ENCODE data around the gene EAF1. TPM values are rescaled to one million over a fixed set of nuclear protein-coding genes. Genes with fewer than 3 reads are reported as not detected.

The EAF1 gene
- polyA plus RNA-seq, 1 donor from 2014 or later: 45.4 TPM

GRCh38 chr3:15380980-15381890 is 46.2 kb upstream of the EAF1 start:
- Histone ChIP-seq H3K4me3 (ENCODE audit: low read length) (no peak overlapping the region), H3K9me3 (ENCODE audit: low read length) (no peaks in the 10 kb centered on the region), H3K27me3 (ENCODE audit: insufficient read depth, low read depth, low read length) (no peaks in the 10 kb centered on the region), H3K36me3 (ENCODE audit: insufficient read depth, low read length) (no peaks in the 10 kb centered on the region), H3K27ac (ENCODE audit: low read length) (no peak overlapping the region), H3F3A (ENCODE audit: insufficient read depth, low read length, poor library complexity, severe bottlenecking) (no peaks in the 10 kb centered on the region), H3K9ac (ENCODE audit: low read length) (no peak overlapping the region), H2AFZ (ENCODE audit: low read depth, low read length) (no peak overlapping the region), H3K79me2 (replicated peaks; ENCODE audit: insufficient read depth, low read length) (no peaks in the 10 kb centered on the region), H3K4me2 (ENCODE audit: low read length) (no peak overlapping the region), H3K9me2 (ENCODE audit: insufficient read depth, low read length) (no peaks in the 10 kb centered on the region), H4K20me1 (ENCODE audit: insufficient read depth) (no peaks in the 10 kb centered on the region)
- no peak for TF ChIP-seq RAD21 (conservative IDR thresholded peaks at IDR 0.05)
- TF ChIP-seq CTCF (IDR thresholded peaks at IDR 0.05; ENCODE audit: poor library complexity, severe bottlenecking): no peak
- TF ChIP-seq MXI1 (conservative IDR thresholded peaks at IDR 0.05; ENCODE audit: poor library complexity, severe bottlenecking): no peak
- no peak for TF ChIP-seq EP300 (conservative IDR thresholded peaks at IDR 0.05; ENCODE audit: poor library complexity, severe bottlenecking)
- TF ChIP-seq REST (IDR thresholded peaks at IDR 0.05; ENCODE audit: borderline replicate concordance): no peak
- no peak for TF ChIP-seq EZH2 (IDR thresholded peaks at IDR 0.05; ENCODE audit: borderline replicate concordance, insufficient read depth, low read length, poor library complexity, severe bottlenecking)
- TF ChIP-seq SMC3 (conservative IDR thresholded peaks at IDR 0.05; ENCODE audit: poor library complexity): no peak
- TF ChIP-seq TAF1 (IDR thresholded peaks at IDR 0.05; ENCODE audit: low read depth): no peak
- no peak for TF ChIP-seq POLR2AphosphoS5 (IDR thresholded peaks at IDR 0.05)

GRCh38 chr3:15382405-15382923 is 44.9 kb upstream of the EAF1 start:
- Histone ChIP-seq H4K20me1 (ENCODE audit: insufficient read depth) (no peaks in the 10 kb centered on the region), H3F3A (ENCODE audit: insufficient read depth, low read length, poor library complexity, severe bottlenecking) (no peaks in the 10 kb centered on the region), H3K4me3 (ENCODE audit: low read length) (no peak overlapping the region), H3K27me3 (ENCODE audit: insufficient read depth, low read depth, low read length) (no peaks in the 10 kb centered on the region), H2AFZ (ENCODE audit: low read depth, low read length) (no peak overlapping the region), H3K79me2 (replicated peaks; ENCODE audit: insufficient read depth, low read length) (no peaks in the 10 kb centered on the region), H3K9me3 (ENCODE audit: low read length) (no peaks in the 10 kb centered on the region), H3K9ac (ENCODE audit: low read length) (no peak overlapping the region), H3K27ac (ENCODE audit: low read length) (no peak overlapping the region), H3K4me2 (ENCODE audit: low read length) (no peak overlapping the region), H3K36me3 (ENCODE audit: insufficient read depth, low read length) (no peaks in the 10 kb centered on the region), H3K9me2 (ENCODE audit: insufficient read depth, low read length) (no peaks in the 10 kb centered on the region)
- no peak for TF ChIP-seq REST (IDR thresholded peaks at IDR 0.05; ENCODE audit: borderline replicate concordance)
- TF ChIP-seq EZH2 (IDR thresholded peaks at IDR 0.05; ENCODE audit: borderline replicate concordance, insufficient read depth, low read length, poor library complexity, severe bottlenecking): no peak
- TF ChIP-seq POLR2AphosphoS5 (IDR thresholded peaks at IDR 0.05): no peak
- TF ChIP-seq SMC3 (conservative IDR thresholded peaks at IDR 0.05; ENCODE audit: poor library complexity): no peak
